ENCODE data around the gene TRIM71. TPM values are rescaled to one million over a fixed set of nuclear protein-coding genes. Genes with fewer than 3 reads are reported as not detected.

TRIM71 gene
- total and polyA plus RNA-seq, 12 donors: 0.07 TPM; not detected in 11

DNA sequence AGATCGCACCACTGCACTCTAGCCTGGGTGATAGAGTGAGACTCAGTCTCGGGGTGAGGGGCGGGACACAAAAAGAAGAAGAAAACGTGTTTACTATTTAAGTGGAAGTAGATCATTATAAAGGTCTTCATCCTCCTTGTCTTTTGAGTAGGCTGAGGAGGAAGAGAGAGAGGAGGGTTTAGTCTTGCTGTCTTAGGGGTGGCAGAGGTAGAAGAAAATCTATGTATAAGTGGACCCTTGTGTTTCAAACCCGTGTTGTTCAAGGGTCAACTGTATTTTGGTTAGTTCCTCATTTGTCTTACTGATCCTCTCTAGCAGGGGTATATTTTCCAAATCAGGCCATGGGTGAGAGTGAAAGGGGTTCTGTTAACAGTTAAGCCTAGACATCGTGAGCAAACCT is 40.1 kb downstream of the TRIM71 start:
- Histone ChIP-seq H3K9me3 (no peaks in the 10 kb centered on the region), H3K4me3 (no peak overlapping the region), H3K4me1 (no peaks in the 10 kb centered on the region), H3K36me3 (no peaks in the 10 kb centered on the region), H3K27me3 (no peaks in the 10 kb centered on the region), H3K27ac (no peak overlapping the region)
- no peak for ATAC-seq
- 83 to 89% methylated on average over 6 of the region's 6 CpGs for WGBS, 2 donors
- no peak for DNase-seq
- no peak for TF ChIP-seq CTCF (IDR thresholded peaks at IDR 0.05)
- intact Hi-C loops (cut with DNase I): no loop called here

GRCh38 chr3:32859604-32860237 is 41.9 kb downstream of the TRIM71 start:
- Histone ChIP-seq H3K27me3 (no peaks in the 10 kb centered on the region), H3K36me3 (no peaks in the 10 kb centered on the region), H3K4me3 (no peak overlapping the region), H3K27ac (no peak overlapping the region), H3K4me1 (no peaks in the 10 kb centered on the region), H3K9me3 (no peaks in the 10 kb centered on the region)
- ATAC-seq (no peak), DNase-seq (no peak)
- intact Hi-C loops (cut with DNase I): no loop called here
- WGBS, 2 donors: 92 to 93% methylated on average over 4 of the region's 4 CpGs
- TF ChIP-seq CTCF (IDR thresholded peaks at IDR 0.05): no peak

DNA sequence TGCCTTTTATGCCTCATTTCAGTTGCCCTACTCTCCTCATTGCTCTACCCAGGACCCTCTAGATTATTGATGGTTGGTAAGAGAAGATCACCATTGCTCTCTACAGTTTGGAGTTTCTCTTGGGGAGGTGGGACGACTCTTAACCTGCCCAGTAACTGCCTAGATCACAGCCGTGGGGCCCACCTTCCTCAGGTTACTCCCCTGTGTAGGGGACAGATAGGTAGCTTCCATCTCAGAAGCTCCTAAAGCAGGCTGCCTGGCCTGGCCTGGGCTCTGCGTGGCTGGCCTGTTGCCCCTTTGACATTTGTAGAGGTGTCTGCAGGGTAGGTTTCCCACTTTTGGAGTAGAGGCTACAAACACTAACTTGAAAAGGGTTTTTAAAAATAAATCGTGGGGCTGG is 42.7 kb downstream of the TRIM71 start:
- Histone ChIP-seq H3K9me3 (no peaks in the 10 kb centered on the region), H3K36me3 (no peaks in the 10 kb centered on the region), H3K4me1 (no peaks in the 10 kb centered on the region), H3K27me3 (no peaks in the 10 kb centered on the region), H3K27ac (no peak overlapping the region), H3K4me3 (no peak overlapping the region)
- WGBS, 2 donors: 87 to 88% methylated on average over 4 of the region's 4 CpGs
- no peak for DNase-seq
- TF ChIP-seq CTCF (IDR thresholded peaks at IDR 0.05): no peak
- intact Hi-C loops (cut with DNase I): no loop called here
- ATAC-seq: no peak

DNA sequence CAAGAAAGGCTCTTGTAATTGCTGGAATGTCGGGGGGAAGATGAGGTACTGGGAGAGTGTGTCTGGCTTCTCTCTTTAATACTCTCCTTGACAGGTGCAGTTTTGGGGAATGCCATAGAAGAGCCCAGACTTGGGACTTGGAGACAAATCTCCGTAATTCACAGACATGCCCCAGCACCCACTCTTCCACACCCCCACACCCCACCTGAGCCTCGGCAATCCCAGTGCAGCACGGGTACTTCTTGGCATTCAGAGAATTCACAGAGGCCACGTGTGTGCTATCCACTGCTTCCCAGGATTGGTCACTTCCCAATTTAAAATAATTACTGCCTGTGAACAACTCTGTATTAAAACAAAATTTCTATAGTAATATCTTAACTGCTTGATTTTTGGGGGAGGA is 43.9 kb downstream of the TRIM71 start:
- ATAC-seq: no peak

More for the DNA sequence above, 43.9 kb downstream of the TRIM71 start:
- Histone ChIP-seq H3K4me1 (no peaks in the 10 kb centered on the region), H3K27ac (no peak overlapping the region), H3K4me3 (no peak overlapping the region), H3K9me3 (no peaks in the 10 kb centered on the region), H3K36me3 (no peaks in the 10 kb centered on the region), H3K27me3 (no peaks in the 10 kb centered on the region)
- WGBS, 2 donors: 69 to 71% methylated on average over 5 of the region's 5 CpGs
- TF ChIP-seq CTCF (IDR thresholded peaks at IDR 0.05): no peak
- no peak for DNase-seq
- intact Hi-C loops (cut with DNase I): no loop called here

Data from heart right ventricle (tissue), 16 donors.